NCI-H128 (cell line): ENCODE data around the gene TSPYL2.

Source experiments
- DNase-seq: peaks from one replicate; lab custom pipeline; 2025; ENCODE audit not compliant: unreplicated experiment; lab: John Stamatoyannopoulos, UW

The TSPYL2 gene

DNA sequence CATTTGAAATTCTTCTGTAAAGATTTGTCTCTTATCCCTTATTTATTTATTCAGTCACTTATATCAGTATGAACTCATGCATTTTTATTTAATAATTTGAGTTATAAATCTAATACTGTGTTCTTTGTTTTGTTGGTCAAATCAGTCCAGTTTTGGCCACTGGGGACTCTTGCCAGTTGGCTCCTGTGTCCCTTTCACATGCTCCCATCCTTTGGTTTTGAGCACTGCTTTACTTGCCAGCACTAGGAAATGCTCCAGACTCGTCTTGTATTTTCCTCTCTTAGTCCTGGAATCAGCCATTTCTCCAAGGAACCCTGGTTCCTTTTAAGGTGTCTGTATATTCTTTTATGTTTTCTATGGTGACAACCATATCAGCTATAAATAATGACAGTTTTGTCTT, 39.8 kb downstream of the TSPYL2 start:
- no peak for DNase-seq

DNA sequence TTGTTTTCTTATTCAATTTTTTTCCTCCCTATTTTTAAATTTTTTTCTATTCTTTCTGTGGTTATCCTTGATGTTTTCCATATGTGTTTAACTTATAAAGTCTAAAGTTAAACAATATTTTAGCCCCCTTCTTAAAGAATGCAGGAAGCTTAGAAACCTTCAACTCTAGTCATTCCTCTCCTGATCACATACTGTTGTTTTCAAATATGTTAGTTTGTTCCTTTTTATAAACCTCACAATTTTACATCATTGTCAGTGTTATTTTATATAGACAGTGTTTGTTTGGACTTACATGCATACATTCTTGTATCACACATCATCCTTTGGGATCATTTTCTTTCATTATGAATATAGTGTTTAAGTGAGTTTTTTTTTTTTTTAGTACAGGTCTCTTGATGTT, 43.3 kb downstream of the TSPYL2 start:
- no peak for DNase-seq

DNA sequence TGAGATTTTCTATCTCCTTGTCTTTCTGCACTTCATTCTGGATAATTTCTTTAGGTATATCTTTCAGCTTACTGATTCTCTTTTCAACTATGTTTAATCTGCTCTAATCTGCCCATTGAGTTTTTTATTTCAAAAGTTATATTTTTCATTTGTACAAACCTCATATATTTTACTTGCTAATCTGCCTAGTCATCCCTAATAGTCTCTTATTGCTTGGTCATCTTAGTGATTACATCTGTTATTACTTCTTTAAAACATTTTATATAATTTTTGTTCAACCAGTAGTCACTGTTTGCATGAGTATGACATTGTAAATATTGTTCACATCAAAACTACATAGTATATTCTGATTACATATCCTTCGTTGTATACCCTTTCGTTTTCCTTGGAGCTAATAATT, 44.2 kb downstream of the TSPYL2 start:
- no peak for DNase-seq

DNA sequence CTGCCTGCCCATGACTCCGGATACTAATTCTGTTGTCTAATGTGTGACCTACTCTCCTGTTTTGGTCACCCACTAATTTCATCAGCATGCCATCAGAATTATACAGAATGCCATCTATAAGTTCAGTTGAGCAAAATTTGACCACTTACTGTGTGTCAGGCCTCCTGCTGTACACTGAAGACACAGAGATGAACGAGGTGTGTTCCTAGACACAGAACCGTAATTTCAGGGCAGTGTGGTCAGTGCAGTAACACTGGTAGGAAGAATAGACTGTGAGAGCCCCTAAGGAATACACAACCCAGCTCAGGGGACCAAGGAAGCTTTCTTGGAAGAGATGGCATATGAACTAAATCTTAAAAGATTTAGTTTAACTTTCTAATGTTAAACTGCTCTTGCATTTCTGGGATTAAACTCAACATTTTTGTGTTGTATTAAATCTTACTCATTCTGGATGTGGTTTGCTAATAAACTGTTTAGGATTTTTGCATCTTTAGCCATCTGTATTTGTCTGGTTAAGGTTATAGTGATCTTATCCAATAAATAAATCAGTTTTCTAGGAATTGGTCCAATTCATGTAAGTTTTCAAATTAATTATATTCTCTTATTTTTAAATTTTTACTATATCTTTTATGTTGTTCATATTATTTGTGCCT, 46.1 kb downstream of the TSPYL2 start:
- no peak for DNase-seq

DNA sequence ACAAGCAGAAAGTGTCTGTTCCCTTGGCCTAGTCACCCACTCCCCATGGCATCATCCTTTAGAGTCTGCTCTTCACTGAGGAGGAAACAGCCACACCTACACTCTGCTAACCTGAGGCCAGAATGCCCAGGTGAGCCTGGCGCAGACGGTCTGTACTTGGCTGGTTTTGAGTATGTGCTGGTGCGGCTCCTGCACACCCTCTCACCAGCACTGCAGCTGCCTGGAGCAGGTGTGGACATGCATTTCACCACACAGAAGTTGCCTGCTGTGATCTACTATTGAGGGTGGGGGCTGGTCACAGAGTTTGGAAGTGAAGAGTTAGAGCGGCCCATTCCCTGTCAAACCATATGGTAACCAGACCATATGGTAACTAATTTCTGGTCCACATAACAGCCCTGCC, 51.2 kb downstream of the TSPYL2 start:
- DNase-seq = no peak

DNA sequence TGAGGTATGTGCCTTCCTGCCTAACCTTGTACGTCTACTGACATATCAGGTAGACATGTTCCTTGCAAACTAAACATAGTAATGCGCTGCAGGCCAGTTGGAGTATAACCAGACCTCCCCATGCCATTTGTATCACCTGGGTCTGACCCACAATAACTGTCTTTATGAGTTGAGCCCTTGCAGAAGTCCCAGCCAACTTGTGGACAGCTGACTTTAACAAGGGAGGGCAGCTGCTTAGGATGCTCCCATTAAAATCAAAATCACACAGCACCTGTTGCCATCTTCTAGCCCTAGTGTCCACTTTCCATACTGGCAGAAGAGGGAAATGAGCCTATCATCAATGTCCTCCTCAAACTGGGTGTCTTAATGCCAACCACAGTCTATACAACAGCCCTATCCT, 53.4 kb downstream of the TSPYL2 start:
- DNase-seq = no peak
